Type B pancreatic cell (in vitro differentiated cells): ENCODE results near the gene PCDHB15. TPM values are rescaled to one million over a fixed set of nuclear protein-coding genes. Genes with fewer than 3 reads are reported as not detected.
"Not testable (repeated sequence)": the region's sequence is repeated elsewhere in the genome, so short reads cannot be mapped to it uniquely, and the experiment has no call there.

Source experiments
- DNase-seq: peaks from one replicate; pipeline ENCODE4 v3.0.0; 2021; ENCODE audit warnings: mixed read lengths; ENCODE audit not compliant: unreplicated experiment; ENCODE audit errors: extremely low spot score
- H3K27ac Mint-ChIP-seq: 2 replicates; pipeline ENCODE4 v1.8.0; 2021; ENCODE audit warnings: mild to moderate bottlenecking, mixed read lengths
- H3K27me3 Mint-ChIP-seq: 2 replicates; pipeline ENCODE4 v1.8.0; 2021; ENCODE audit warnings: mixed read lengths
- H3K36me3 Mint-ChIP-seq: 2 replicates; pipeline ENCODE4 v1.8.0; 2021; ENCODE audit warnings: mixed read lengths
- H3K4me1 Mint-ChIP-seq: one replicate; pipeline ENCODE4 v1.8.0; 2021; ENCODE audit warnings: mixed read lengths; ENCODE audit not compliant: unreplicated experiment
- H3K4me3 Mint-ChIP-seq: 2 replicates; pipeline ENCODE4 v1.8.0; 2021; ENCODE audit warnings: mild to moderate bottlenecking, mixed read lengths
- H3K9me3 Mint-ChIP-seq: 2 replicates; pipeline ENCODE4 v1.8.0; 2021; ENCODE audit warnings: mixed read lengths
- total RNA-seq: library from RNA; stranded (reverse); gene quantifications from 2 replicates; pipeline ENCODE4 v1.2.1, GENCODE V29; 2021; ENCODE audit warnings: low replicate concordance
- TF ChIP-seq, protein P1 (sequence below): fragments of 200-600 bp; sonication (generic); conservative IDR thresholded peaks from 2 replicates; pipeline ENCODE4 v1.5.0; 2021; ENCODE audit warnings: antibody characterized with exemption, mild to moderate bottlenecking

The PCDHB15 gene
- total RNA-seq, 1 donor from 2014 or later, result 3.8 TPM

DNA sequence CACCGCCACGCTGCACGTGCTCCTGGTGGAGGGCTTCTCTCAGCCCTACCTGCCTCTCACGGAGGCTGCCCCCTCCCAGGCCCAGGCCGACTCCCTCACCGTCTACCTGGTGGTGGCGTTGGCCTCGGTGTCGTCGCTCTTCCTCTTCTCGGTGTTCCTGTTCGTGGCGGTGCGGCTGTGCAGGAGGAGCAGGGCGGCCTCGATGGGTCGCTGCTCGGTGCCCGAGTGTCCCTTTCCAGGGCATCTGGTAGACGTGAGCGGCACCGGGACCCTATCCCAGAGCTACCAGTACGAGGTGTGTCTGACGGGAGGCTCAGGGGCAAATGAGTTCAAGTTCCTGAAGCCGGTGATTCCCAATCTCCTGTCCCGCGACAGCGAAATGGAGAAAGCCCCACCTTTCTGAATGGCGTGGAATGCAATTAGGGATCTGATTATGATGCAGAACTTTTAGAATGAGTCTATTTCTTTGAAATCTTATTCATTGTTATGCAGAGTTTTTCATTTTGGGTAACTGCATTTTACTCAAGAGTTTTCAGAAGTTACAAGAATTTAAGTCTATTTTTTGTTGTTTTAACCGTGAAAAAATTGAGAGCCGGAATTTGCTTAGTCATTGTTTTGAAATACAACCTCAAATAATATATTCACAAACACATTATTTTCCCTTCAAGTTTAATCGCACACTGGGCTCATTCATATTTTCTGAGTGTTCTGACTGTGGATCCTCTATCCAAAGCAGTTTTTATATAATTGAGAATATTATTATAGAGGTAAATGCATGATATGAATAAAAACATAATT, 8.5 kb upstream of the PCDHB15 start:
- Mint-ChIP-seq H3K4me1 (no peaks in the 10 kb centered on the region), H3K4me3 (no peak overlapping the region), H3K9me3 (peaks cover 19% of the 10 kb centered on the region), H3K36me3 (no peaks in the 10 kb centered on the region), H3K27me3 (no peaks in the 10 kb centered on the region), H3K27ac (no peak overlapping the region)
- TF ChIP-seq, protein P1, sequence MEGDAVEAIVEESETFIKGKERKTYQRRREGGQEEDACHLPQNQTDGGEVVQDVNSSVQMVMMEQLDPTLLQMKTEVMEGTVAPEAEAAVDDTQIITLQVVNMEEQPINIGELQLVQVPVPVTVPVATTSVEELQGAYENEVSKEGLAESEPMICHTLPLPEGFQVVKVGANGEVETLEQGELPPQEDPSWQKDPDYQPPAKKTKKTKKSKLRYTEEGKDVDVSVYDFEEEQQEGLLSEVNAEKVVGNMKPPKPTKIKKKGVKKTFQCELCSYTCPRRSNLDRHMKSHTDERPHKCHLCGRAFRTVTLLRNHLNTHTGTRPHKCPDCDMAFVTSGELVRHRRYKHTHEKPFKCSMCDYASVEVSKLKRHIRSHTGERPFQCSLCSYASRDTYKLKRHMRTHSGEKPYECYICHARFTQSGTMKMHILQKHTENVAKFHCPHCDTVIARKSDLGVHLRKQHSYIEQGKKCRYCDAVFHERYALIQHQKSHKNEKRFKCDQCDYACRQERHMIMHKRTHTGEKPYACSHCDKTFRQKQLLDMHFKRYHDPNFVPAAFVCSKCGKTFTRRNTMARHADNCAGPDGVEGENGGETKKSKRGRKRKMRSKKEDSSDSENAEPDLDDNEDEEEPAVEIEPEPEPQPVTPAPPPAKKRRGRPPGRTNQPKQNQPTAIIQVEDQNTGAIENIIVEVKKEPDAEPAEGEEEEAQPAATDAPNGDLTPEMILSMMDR, result no peak
- DNase-seq, result no peak

DNA sequence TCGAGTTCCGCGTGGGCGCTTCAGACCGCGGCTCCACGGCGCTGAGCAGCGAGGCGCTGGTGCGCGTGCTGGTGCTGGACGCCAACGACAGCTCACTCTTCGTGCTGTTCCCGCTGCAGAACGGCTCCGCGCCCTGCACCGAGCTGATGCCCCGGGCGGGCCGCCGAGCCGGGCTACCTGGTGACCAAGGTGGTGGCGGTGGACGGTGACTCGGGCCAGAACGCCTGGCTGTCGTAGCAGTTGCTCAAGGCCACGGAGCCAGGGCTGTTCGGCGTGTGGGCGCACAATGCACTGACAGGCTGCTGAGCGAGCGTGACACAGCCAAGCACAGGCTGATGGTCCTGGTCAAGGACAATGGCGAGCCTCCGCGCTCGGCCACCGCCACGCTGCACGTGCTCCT, 3.7 kb upstream of the PCDHB15 start:
- Mint-ChIP-seq H3K9me3 (peaks cover 19% of the 10 kb centered on the region), H3K36me3 (peaks cover 7% of the 10 kb centered on the region), H3K4me1 (no peaks in the 10 kb centered on the region)

DNA sequence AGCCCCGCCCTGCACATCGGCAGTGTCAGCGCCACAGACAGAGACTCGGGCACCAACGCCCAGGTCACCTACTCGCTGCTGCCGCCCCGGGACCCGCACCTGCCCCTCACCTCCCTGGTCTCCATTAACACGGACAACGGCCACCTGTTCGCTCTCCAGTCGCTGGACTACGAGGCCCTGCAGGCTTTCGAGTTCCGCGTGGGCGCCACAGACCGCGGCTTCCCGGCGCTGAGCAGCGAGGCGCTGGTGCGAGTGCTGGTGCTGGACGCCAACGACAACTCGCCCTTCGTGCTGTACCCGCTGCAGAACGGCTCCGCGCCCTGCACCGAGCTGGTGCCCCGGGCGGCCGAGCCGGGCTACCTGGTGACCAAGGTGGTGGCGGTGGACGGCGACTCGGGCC, 1.8 kb downstream of the PCDHB15 start:
- DNase-seq, H3K4me1 Mint-ChIP-seq, H3K27me3 Mint-ChIP-seq, H3K27ac Mint-ChIP-seq, H3K4me3 Mint-ChIP-seq: not testable (repeated sequence)
- H3K36me3 Mint-ChIP-seq, result peaks cover 16% of the 10 kb centered on the region
- H3K9me3 Mint-ChIP-seq, result peaks cover 19% of the 10 kb centered on the region

More for the DNA sequence above, 3.7 kb upstream of the PCDHB15 start:
- no peak for DNase-seq
- no peak overlapping the region for H3K27ac Mint-ChIP-seq
- no peak overlapping the region for H3K4me3 Mint-ChIP-seq
- no peaks in the 10 kb centered on the region for H3K27me3 Mint-ChIP-seq
- TF ChIP-seq, protein P1, result no peak

DNA sequence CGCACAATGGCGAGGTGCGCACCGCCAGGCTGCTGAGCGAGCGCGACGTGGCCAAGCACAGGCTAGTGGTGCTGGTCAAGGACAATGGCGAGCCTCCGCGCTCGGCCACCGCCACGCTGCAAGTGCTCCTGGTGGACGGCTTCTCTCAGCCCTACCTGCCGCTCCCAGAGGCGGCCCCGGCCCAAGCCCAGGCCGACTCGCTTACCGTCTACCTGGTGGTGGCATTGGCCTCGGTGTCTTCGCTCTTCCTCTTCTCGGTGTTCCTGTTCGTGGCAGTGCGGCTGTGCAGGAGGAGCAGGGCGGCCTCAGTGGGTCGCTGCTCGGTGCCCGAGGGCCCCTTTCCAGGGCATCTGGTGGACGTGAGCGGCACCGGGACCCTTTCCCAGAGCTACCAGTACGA, 2.2 kb downstream of the PCDHB15 start:
- not testable (repeated sequence) for H3K27ac Mint-ChIP-seq, H3K4me1 Mint-ChIP-seq, H3K27me3 Mint-ChIP-seq, H3K4me3 Mint-ChIP-seq, DNase-seq
- Mint-ChIP-seq H3K36me3 (peaks cover 15% of the 10 kb centered on the region), H3K9me3 (peaks cover 19% of the 10 kb centered on the region)

DNA sequence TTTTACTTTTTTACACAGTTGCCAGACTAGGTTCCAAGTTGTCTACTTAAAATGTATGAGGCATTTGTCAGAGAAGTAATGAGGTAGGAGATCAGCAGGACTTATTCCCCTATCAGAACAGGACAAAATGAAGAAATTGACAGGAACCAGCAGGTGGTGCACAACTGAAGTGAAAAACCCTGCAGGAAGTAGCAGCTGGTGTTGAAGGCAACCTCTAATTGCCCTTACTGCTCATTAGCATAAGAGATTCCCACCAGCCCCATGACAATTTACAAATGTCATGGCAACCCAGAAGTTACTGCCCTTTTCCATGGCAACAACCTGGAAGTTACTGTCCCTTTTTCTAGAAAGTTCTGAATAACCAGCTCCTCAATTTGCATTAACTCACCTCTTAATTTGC, 5.4 kb downstream of the PCDHB15 start:
- peaks cover 12% of the 10 kb centered on the region for H3K36me3 Mint-ChIP-seq
- TF ChIP-seq, protein P1, result no peak
- no peak overlapping the region for H3K27ac Mint-ChIP-seq
- H3K4me1 Mint-ChIP-seq, result no peaks in the 10 kb centered on the region
- H3K27me3 Mint-ChIP-seq, result no peaks in the 10 kb centered on the region
- DNase-seq, result no peak
- peaks cover 23% of the 10 kb centered on the region for H3K9me3 Mint-ChIP-seq
- H3K4me3 Mint-ChIP-seq, result no peak overlapping the region

DNA sequence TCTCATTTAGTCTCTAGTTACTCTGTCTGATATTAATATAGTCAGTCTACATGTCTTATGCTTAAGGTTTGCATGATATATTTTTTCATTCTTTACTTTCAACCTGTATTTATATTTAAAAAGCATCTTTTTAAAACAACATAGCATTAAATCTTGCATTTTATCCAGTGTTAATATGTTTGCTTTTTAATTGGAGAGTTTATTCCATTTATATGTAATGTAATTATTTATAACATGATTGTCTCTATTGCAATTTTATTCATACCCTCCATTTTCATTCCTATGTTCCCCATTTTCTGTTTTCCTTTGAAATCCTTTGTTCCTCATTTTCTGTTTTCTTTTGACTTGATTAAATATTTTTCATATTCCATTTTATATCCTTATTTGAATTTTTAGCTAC, 13.3 kb downstream of the PCDHB15 start:
- Mint-ChIP-seq H3K4me3 (no peak overlapping the region), H3K27me3 (no peaks in the 10 kb centered on the region), H3K27ac (no peak overlapping the region), H3K36me3 (peaks cover 10% of the 10 kb centered on the region), H3K4me1 (no peaks in the 10 kb centered on the region), H3K9me3 (peaks cover 21% of the 10 kb centered on the region)
- DNase-seq, result no peak
- TF ChIP-seq, protein P1, result no peak
